ENCODE measurements around the gene HNRNPH2. TPM values are rescaled to one million over a fixed set of nuclear protein-coding genes. Genes with fewer than 3 reads are reported as not detected.

Gene HNRNPH2
- total and polyA plus RNA-seq, 4 donors = 31.5 to 36.9 (median 34.8) TPM

- Histone ChIP-seq H3K9me3 (ENCODE audit: control insufficient read depth in 4 of 4, low read length in 3 of 4) (no peaks in the 10 kb centered on the region), H3K27me3 (ENCODE audit: control insufficient read depth in 4 of 4, insufficient read depth in 4 of 4, low read length in 3 of 4) (no peaks in the 10 kb centered on the region), H3K9ac (ENCODE audit: low read depth in 1 of 2, low read length in 2 of 2) (no peak overlapping the region), H3K4me1 (ENCODE audit: control insufficient read depth in 4 of 4, insufficient read depth in 4 of 4, low read length in 3 of 4) (no peaks in the 10 kb centered on the region), H3K27ac (ENCODE audit: low read depth in 1 of 2, low read length in 2 of 2) (no peak overlapping the region), H3K4me3 (ENCODE audit: low read depth in 1 of 3, low read length in 3 of 3) (no peak overlapping the region), H3K36me3 (ENCODE audit: control insufficient read depth in 4 of 4, insufficient read depth in 3 of 4, low read depth in 1 of 4, low read length in 3 of 4) (peaks cover 0 to 2% (median 0%) of the 10 kb centered on the region in 4 donors)
- WGBS = 83% methylated on average over 1 of the region's 1 CpG
- TF ChIP-seq EGR1 (IDR thresholded peaks at IDR 0.05; ENCODE audit: low read depth in 2 of 2) (no peak), FOXA1 (IDR thresholded peaks at IDR 0.05) (no peak), REST (IDR thresholded peaks at IDR 0.05) (no peak)
- TF ChIP-seq, protein P1, sequence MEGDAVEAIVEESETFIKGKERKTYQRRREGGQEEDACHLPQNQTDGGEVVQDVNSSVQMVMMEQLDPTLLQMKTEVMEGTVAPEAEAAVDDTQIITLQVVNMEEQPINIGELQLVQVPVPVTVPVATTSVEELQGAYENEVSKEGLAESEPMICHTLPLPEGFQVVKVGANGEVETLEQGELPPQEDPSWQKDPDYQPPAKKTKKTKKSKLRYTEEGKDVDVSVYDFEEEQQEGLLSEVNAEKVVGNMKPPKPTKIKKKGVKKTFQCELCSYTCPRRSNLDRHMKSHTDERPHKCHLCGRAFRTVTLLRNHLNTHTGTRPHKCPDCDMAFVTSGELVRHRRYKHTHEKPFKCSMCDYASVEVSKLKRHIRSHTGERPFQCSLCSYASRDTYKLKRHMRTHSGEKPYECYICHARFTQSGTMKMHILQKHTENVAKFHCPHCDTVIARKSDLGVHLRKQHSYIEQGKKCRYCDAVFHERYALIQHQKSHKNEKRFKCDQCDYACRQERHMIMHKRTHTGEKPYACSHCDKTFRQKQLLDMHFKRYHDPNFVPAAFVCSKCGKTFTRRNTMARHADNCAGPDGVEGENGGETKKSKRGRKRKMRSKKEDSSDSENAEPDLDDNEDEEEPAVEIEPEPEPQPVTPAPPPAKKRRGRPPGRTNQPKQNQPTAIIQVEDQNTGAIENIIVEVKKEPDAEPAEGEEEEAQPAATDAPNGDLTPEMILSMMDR (IDR thresholded peaks at IDR 0.05; ENCODE audit: low read depth, low read length, missing input control) = no peak
- DNase-seq (ENCODE audit: low spot score) = no peak
Measured at GRCh38 chrX:101359966-101360365, 48.1 kb upstream of the HNRNPH2 start.

GRCh38 chrX:101360390-101360789 lies 47.6 kb upstream of the HNRNPH2 start:
- TF ChIP-seq JUND (IDR thresholded peaks at IDR 0.05) = no peak
- no peak for TF ChIP-seq ATF3 (IDR thresholded peaks at IDR 0.05)
- TF ChIP-seq, protein P2, sequence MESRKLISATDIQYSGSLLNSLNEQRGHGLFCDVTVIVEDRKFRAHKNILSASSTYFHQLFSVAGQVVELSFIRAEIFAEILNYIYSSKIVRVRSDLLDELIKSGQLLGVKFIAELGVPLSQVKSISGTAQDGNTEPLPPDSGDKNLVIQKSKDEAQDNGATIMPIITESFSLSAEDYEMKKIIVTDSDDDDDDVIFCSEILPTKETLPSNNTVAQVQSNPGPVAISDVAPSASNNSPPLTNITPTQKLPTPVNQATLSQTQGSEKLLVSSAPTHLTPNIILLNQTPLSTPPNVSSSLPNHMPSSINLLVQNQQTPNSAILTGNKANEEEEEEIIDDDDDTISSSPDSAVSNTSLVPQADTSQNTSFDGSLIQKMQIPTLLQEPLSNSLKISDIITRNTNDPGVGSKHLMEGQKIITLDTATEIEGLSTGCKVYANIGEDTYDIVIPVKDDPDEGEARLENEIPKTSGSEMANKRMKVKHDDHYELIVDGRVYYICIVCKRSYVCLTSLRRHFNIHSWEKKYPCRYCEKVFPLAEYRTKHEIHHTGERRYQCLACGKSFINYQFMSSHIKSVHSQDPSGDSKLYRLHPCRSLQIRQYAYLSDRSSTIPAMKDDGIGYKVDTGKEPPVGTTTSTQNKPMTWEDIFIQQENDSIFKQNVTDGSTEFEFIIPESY (IDR thresholded peaks at IDR 0.05) = no peak
- TF ChIP-seq MAX (IDR thresholded peaks at IDR 0.05) = no peak
- TF ChIP-seq HNF4A (conservative IDR thresholded peaks at IDR 0.05) = no peak
- TF ChIP-seq SP1 (IDR thresholded peaks at IDR 0.05) = no peak
- TF ChIP-seq YY1 (IDR thresholded peaks at IDR 0.05) = no peak
- TF ChIP-seq TAF1 (conservative IDR thresholded peaks at IDR 0.05) = no peak
- no peak for TF ChIP-seq HNF4G (IDR thresholded peaks at IDR 0.05)
- no peak for TF ChIP-seq RAD21 (IDR thresholded peaks at IDR 0.05)
- TF ChIP-seq FOXA1 (IDR thresholded peaks at IDR 0.05) = no peak
- no peak for TF ChIP-seq REST (IDR thresholded peaks at IDR 0.05)
- TF ChIP-seq, protein P1 (IDR thresholded peaks at IDR 0.05; ENCODE audit: low read depth, low read length, missing input control) = no peak
- TF ChIP-seq NR2F2 (IDR thresholded peaks at IDR 0.05) = no peak
- no peak for TF ChIP-seq FOXA2 (IDR thresholded peaks at IDR 0.05)
- DNase-seq (ENCODE audit: low spot score) = peak; percentile 49
- Histone ChIP-seq H3K36me3 (ENCODE audit: control insufficient read depth in 4 of 4, insufficient read depth in 3 of 4, low read depth in 1 of 4, low read length in 3 of 4) (peaks cover 0 to 2% (median 0%) of the 10 kb centered on the region in 4 donors), H3K27me3 (ENCODE audit: control insufficient read depth in 4 of 4, insufficient read depth in 4 of 4, low read length in 3 of 4) (no peaks in the 10 kb centered on the region), H3K4me1 (ENCODE audit: control insufficient read depth in 4 of 4, insufficient read depth in 4 of 4, low read length in 3 of 4) (no peaks in the 10 kb centered on the region), H3K4me3 (ENCODE audit: low read depth in 1 of 3, low read length in 3 of 3) (no peak overlapping the region), H3K27ac (ENCODE audit: low read depth in 1 of 2, low read length in 2 of 2) (no peak overlapping the region), H3K9me3 (ENCODE audit: control insufficient read depth in 4 of 4, low read length in 3 of 4) (no peaks in the 10 kb centered on the region), H3K9ac (ENCODE audit: low read depth in 1 of 2, low read length in 2 of 2) (no peak overlapping the region)
- WGBS = 71% methylated on average over 7 of the region's 7 CpGs

Data from liver (tissue), 9 donors.